ENCODE results near the gene FFAR2. TPM values are rescaled to one million over a fixed set of nuclear protein-coding genes. Genes with fewer than 3 reads are reported as not detected.
A peak's percentile ranks its signal among the peaks of the same experiment; 100 is the strongest.

Gene FFAR2
- total and polyA plus RNA-seq, 5 donors: 0.11 to 0.63 (median 0.36) TPM; not detected in 1

DNA sequence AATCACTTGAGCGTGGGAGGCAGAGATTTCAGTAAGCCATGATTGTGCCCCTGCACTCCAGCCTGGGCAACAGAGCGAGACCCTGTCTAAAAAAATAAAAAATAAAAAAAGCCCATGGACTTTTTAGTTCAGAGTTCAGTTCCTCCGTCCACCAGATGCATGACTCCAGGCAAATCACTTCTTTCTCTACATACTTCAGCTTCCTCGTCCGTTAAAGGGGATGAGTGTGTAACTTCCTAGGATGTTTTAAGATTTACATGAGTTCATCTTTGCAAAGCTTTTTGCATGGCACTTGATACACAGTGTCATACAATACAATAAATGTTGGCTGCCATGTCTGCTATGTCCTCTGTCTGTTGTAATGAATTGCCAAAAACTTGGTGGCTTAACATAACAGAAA, 10.0 kb upstream of the FFAR2 start:
- WGBS: 82% methylated on average over 5 of the region's 5 CpGs

DNA sequence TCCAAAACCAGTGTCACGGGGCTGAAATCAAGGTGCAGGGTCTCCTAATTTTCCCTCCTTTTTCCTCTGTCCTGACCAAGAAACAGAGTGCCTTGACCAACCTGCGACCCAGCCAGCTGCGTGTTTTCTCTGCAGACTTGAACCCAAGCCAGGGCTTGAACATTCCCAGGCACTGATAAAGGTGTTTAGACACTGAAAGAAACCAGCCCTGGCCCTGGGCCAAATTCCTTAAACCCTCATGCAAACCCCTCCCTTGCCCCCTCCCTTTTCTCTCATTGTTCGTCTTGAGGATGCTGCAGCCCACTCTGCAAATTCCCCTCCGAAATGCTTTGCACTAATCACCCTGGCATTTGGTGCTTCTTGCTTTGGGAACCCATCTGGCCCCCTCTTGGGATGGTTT, 9.5 kb upstream of the FFAR2 start:
- Histone ChIP-seq H3K4me3 (ENCODE audit: low read length) (no peak overlapping the region), H3K4me1 (ENCODE audit: control insufficient read depth, insufficient read depth, low read length) (peaks cover 14% of the 10 kb centered on the region), H3K27ac (ENCODE audit: low read length) (no peak overlapping the region), H3K27me3 (ENCODE audit: control insufficient read depth, insufficient read depth) (no peaks in the 10 kb centered on the region), H3K9me3 (ENCODE audit: control insufficient read depth, low read length) (no peaks in the 10 kb centered on the region)
- intact Hi-C loops (cut with DNase I): no loop called here
- DNase-seq (no peak), ATAC-seq (no peak)
- WGBS: 40% methylated on average over 5 of the region's 5 CpGs

More for the DNA sequence above, 10.0 kb upstream of the FFAR2 start:
- DNase-seq (no peak), ATAC-seq (no peak)
- Histone ChIP-seq H3K4me3 (ENCODE audit: low read length) (no peak overlapping the region), H3K27ac (ENCODE audit: low read length) (no peak overlapping the region), H3K9me3 (ENCODE audit: control insufficient read depth, low read length) (no peaks in the 10 kb centered on the region), H3K4me1 (ENCODE audit: control insufficient read depth, insufficient read depth, low read length) (peaks cover 14% of the 10 kb centered on the region), H3K27me3 (ENCODE audit: control insufficient read depth, insufficient read depth) (no peaks in the 10 kb centered on the region)
- intact Hi-C loops (cut with DNase I): no loop called here

DNA sequence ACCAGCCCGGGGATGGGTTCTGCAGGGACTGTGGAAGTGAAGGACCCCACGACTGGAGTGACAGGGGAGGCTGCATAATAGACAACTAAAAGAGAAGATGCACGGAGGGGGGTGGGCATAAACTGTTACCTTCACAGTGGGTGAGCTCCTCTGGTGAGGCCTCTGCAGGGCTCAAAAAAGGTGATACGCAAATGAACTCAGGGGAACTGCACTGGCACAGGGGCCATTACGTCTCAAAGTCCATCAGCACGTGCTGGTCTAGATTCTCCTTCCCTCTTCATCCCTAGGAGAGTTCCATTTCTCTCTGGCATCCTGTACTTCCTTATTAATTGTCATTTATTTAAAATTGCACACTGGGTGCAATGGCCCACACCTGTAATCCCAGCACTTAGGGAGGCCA, 8.1 kb upstream of the FFAR2 start:
- DNase-seq: no peak
- Histone ChIP-seq H3K27ac (ENCODE audit: low read length) (no peak overlapping the region), H3K27me3 (ENCODE audit: control insufficient read depth, insufficient read depth) (no peaks in the 10 kb centered on the region), H3K9me3 (ENCODE audit: control insufficient read depth, low read length) (no peaks in the 10 kb centered on the region), H3K4me1 (ENCODE audit: control insufficient read depth, insufficient read depth, low read length) (peaks cover 8% of the 10 kb centered on the region), H3K4me3 (ENCODE audit: low read length) (no peak overlapping the region)
- WGBS: 92% methylated on average over 6 of the region's 6 CpGs
- intact Hi-C loops (cut with DNase I): no loop called here
- ATAC-seq: no peak

DNA sequence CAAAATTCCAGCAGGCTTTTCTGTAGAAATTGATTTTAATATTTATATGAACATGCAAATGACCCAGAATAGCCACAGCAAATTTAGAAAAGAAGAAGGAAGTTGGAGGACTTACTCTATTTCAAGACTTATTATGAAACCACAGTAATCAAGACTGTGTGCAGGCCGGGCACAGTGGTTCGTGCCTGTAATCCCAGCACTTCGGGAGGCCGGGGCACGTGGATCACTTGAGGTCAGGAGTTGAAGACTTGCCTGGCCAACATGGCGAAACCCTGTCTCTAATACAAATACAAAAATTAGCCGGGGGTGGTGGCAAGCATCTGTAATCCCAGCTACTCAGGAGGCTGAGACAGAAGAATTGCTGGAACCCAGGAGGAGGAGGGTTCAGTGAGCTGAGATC, 6.0 kb upstream of the FFAR2 start:
- H3K4me1 ChIP-seq (ENCODE audit: control insufficient read depth, insufficient read depth, low read length): peaks cover 5% of the 10 kb centered on the region
- H3K9me3 ChIP-seq (ENCODE audit: control insufficient read depth, low read length): no peaks in the 10 kb centered on the region
- DNase-seq (peak; percentile 43 to 76 (median 72)), ATAC-seq (no peak)
- WGBS: 70% methylated on average over 7 of the region's 7 CpGs
- H3K27ac ChIP-seq (ENCODE audit: low read length): no peak overlapping the region
- H3K4me3 ChIP-seq (ENCODE audit: low read length): no peak overlapping the region
- intact Hi-C loops (cut with DNase I): no loop called here
- H3K27me3 ChIP-seq (ENCODE audit: control insufficient read depth, insufficient read depth): no peaks in the 10 kb centered on the region

DNA sequence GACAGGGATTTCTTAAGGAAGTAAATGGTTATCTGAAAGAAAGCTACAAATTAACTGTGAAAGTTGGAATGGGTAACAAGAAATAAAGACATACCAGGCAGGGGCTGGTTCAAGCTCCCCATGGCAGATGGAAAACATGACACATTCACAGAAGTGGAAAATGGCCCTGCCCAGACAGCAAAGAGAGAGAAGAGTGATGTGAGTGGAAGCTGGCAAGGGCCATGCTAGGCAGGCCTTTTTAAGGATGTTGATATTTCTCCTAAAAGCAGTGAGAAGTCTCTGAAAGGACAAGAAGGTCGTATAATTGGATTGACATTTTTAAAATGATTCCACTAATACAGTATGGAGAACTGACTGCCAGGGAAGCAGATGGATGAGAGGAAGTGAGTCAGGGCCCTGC, 3.3 kb upstream of the FFAR2 start:
- no peaks in the 10 kb centered on the region for H3K9me3 ChIP-seq (ENCODE audit: control insufficient read depth, low read length)
- WGBS: 73% methylated on average over 1 of the region's 1 CpG
- ATAC-seq (no peak), DNase-seq (no peak)
- intact Hi-C loops (cut with DNase I): no loop called here
- H3K4me1 ChIP-seq (ENCODE audit: control insufficient read depth, insufficient read depth, low read length): no peaks in the 10 kb centered on the region
- no peak overlapping the region for H3K4me3 ChIP-seq (ENCODE audit: low read length)
- no peak overlapping the region for H3K27ac ChIP-seq (ENCODE audit: low read length)
- no peaks in the 10 kb centered on the region for H3K27me3 ChIP-seq (ENCODE audit: control insufficient read depth, insufficient read depth)

DNA sequence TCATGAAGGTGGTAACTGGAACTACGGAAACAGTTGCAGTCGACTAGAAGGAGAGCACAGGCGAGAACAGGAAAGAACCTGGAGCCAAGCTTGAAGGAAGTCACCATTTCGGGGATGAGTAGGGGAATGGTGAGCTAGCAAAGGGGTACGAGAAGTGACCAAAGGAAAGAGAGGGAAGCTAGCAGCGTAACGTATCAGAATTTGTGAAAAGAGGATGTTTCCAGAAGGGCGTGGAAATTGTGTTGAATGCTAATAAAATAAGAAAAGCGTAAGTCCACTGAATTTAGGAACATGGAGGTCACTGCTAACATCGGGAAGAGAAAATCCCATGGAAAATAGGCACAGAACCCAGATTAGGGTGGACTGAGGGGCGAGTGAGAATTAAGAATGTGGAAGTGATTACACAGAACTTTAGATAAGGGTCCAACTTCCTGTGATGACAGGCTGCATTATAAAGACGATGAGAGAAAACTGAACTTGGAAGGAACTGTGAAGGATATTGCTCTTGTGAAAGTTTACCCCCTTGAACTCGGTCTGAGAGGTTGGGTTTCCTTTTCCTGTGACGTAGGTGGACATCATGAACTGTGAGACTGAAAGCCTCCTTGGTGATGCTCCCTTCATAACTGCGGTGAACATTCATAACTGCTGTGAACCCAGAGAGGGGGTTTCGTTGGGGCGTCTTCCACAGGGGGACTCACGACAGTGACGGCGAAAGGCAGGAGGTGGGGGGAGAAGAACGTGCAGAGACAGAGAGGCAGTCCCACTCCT, 2.0 kb upstream of the FFAR2 start:
- 64% methylated on average over 21 of the region's 21 CpGs for WGBS
- no peaks in the 10 kb centered on the region for H3K27me3 ChIP-seq (ENCODE audit: control insufficient read depth, insufficient read depth)

DNA sequence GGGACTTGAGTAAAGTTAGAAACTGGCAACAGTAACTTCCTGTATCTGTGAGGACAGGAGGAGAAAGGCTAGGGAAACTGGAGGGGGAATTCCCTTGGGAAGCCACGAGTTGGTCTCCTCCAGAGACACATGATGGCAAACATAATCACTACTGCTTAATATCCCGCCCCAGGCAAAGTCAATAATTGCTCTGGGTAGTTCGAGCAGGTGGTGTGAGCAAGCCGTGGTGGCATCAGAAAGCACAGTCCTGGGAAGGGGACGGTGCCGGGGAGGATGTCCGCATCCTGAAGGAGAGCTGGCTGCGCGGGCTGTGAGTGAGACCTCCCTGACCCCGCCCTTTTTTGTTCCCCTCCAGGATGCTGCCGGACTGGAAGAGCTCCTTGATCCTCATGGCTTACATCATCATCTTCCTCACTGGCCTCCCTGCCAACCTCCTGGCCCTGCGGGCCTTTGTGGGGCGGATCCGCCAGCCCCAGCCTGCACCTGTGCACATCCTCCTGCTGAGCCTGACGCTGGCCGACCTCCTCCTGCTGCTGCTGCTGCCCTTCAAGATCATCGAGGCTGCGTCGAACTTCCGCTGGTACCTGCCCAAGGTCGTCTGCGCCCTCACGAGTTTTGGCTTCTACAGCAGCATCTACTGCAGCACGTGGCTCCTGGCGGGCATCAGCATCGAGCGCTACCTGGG, 1.4 kb downstream of the FFAR2 start:
- H3K4me3 ChIP-seq (ENCODE audit: low read length): no peak overlapping the region
- no peaks in the 10 kb centered on the region for H3K4me1 ChIP-seq (ENCODE audit: control insufficient read depth, insufficient read depth, low read length)
- no peaks in the 10 kb centered on the region for H3K9me3 ChIP-seq (ENCODE audit: control insufficient read depth, low read length)
- no peak overlapping the region for H3K27ac ChIP-seq (ENCODE audit: low read length)
- WGBS: 67% methylated on average over 27 of the region's 27 CpGs
- ATAC-seq (no peak), DNase-seq (no peak)
- no peaks in the 10 kb centered on the region for H3K27me3 ChIP-seq (ENCODE audit: control insufficient read depth, insufficient read depth)
- intact Hi-C loops (cut with DNase I): no loop called here

More for the DNA sequence above, 2.0 kb upstream of the FFAR2 start:
- no peak overlapping the region for H3K4me3 ChIP-seq (ENCODE audit: low read length)
- ATAC-seq (peak in 1 of 2 donors; percentile 54), DNase-seq (no peak)
- no peak overlapping the region for H3K27ac ChIP-seq (ENCODE audit: low read length)
- intact Hi-C loops (cut with DNase I): no loop called here
- no peaks in the 10 kb centered on the region for H3K4me1 ChIP-seq (ENCODE audit: control insufficient read depth, insufficient read depth, low read length)
- no peaks in the 10 kb centered on the region for H3K9me3 ChIP-seq (ENCODE audit: control insufficient read depth, low read length)

DNA sequence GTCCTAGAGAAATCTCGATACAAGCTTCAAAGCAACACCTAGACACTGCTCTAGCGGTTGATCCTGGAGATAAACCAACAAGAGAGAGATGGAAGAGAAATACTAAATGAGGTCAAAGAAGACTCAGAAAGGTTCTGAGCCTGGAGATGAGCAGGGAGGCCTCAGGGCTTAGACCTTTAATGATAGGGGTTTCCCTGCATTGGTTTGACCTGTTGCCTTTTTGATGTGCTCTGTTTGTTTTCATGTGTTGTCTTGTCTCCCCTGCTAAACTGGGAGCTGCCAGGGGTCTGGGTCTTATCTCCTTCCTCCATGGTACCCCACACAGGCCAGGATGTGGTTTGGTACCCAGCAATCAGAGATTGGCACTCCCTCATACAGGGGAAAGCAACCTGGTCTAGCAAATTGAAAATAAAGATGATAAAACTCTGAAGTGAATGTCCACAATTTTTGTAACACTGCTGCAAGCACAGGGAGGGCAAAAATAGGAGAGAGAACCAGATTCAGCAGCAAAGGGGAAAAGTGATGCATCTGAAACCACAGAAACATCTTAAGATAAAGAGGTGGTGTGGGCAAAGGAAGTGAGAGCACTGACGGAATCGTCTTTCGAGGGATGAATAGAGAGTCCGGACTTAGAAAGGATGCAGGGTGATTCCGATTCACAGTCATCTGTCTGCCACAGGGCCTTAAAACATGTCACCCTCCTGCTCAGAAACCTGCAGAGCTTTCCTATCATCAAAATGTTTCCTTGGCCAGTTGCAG, 3.5 kb downstream of the FFAR2 start:
- whole genome bisulfite sequencing: 75% methylated on average over 7 of the region's 7 CpGs
- intact Hi-C loops (cut with DNase I): no loop called here
- no peak for ATAC-seq
- H3K27me3 ChIP-seq (ENCODE audit: control insufficient read depth, insufficient read depth): no peaks in the 10 kb centered on the region
- no peak overlapping the region for H3K4me3 ChIP-seq (ENCODE audit: low read length)
- H3K27ac ChIP-seq (ENCODE audit: low read length): no peak overlapping the region
- H3K4me1 ChIP-seq (ENCODE audit: control insufficient read depth, insufficient read depth, low read length): no peaks in the 10 kb centered on the region
- no peak for DNase-seq
- H3K9me3 ChIP-seq (ENCODE audit: control insufficient read depth, low read length): no peaks in the 10 kb centered on the region

DNA sequence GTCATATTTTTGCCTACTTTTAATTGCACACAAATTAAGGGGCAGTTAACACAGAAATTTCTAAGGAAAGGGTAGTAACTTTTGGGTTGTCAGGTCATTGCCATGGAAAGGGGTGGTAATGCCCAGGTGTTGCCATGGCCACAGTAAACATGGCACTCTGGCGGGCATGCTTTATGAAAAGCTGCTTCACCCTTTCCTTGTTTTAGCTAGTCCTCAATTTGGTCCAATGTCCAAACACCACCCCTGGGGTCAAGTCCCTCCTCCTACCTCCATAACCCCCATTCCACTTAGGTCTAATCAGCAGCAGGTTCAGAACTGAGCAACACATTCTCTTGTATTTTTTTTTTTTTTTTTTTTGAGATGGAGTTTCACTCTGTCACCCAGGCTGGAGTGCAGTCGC, 6.6 kb downstream of the FFAR2 start:
- H3K4me1 ChIP-seq (ENCODE audit: control insufficient read depth, insufficient read depth, low read length): peaks cover 6% of the 10 kb centered on the region
- no peak for ATAC-seq
- WGBS: 92% methylated on average over 2 of the region's 2 CpGs
- no peak for DNase-seq
- H3K9me3 ChIP-seq (ENCODE audit: control insufficient read depth, low read length): no peaks in the 10 kb centered on the region
- intact Hi-C loops (cut with DNase I): no loop called here
- no peaks in the 10 kb centered on the region for H3K27me3 ChIP-seq (ENCODE audit: control insufficient read depth, insufficient read depth)
- no peak overlapping the region for H3K27ac ChIP-seq (ENCODE audit: low read length)
- H3K4me3 ChIP-seq (ENCODE audit: low read length): no peak overlapping the region

DNA sequence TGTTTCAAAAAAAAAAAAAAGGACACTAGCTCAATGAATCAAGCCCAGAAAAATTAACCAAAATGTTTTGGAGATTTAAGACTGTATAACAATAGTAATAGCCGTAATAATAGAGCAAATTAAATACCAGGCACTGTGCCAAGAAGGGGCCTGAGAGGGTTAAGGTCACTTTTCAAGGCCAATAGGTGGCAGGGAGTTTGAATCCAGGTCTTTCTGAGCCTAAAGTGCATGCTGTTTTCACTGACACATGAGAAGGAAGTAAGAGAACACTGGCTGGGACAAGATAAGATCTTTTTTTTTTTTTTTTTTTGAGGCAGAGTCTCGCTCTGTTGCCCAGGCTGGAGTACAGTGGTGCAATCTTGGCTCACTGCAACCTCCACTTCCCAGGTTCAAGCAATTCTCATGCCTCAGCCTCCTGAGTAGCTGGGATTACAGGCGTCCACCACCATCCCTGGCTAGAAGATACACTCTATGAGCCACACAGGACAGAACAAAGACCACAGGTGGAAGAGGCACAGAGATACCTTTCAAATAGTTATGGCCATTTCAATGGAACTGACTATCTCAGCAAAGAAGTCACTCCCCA, 7.7 kb downstream of the FFAR2 start:
- H3K9me3 ChIP-seq (ENCODE audit: control insufficient read depth, low read length): no peaks in the 10 kb centered on the region
- DNase-seq: no peak
- no peak overlapping the region for H3K4me3 ChIP-seq (ENCODE audit: low read length)
- 75% methylated on average over 3 of the region's 3 CpGs for WGBS
- H3K27me3 ChIP-seq (ENCODE audit: control insufficient read depth, insufficient read depth): no peaks in the 10 kb centered on the region
- H3K4me1 ChIP-seq (ENCODE audit: control insufficient read depth, insufficient read depth, low read length): peaks cover 6% of the 10 kb centered on the region
- H3K27ac ChIP-seq (ENCODE audit: low read length): no peak overlapping the region
- intact Hi-C loops (cut with DNase I): no loop called here
- no peak for ATAC-seq

DNA sequence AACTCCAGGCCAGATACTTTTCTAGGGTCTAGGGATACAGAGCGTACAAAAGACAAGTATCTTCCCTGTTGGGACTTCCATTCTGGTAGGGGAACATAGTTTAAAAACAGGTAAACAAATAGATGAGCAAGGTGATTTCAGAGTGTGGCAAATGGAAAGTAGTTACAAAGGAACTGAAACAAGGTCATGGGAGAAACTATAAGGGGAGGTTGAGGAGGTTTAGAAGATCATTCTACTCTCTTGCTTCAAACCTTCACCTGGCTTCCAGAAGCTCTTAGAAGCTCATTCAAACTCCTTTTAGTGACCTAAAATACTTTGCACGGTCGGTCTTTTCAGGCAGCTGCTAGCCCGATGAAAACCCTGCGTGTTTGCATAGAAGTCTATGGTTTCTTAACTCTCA, 9.1 kb downstream of the FFAR2 start:
- H3K4me1 ChIP-seq (ENCODE audit: control insufficient read depth, insufficient read depth, low read length): peaks cover 6% of the 10 kb centered on the region

More for the DNA sequence above, 9.1 kb downstream of the FFAR2 start:
- 94% methylated on average over 5 of the region's 5 CpGs for WGBS
- Histone ChIP-seq H3K9me3 (ENCODE audit: control insufficient read depth, low read length) (no peaks in the 10 kb centered on the region), H3K27ac (ENCODE audit: low read length) (no peak overlapping the region), H3K4me3 (ENCODE audit: low read length) (no peak overlapping the region), H3K27me3 (ENCODE audit: control insufficient read depth, insufficient read depth) (no peaks in the 10 kb centered on the region)
- intact Hi-C loops (cut with DNase I): no loop called here
- DNase-seq: no peak
- ATAC-seq: no peak

All from right cardiac atrium (tissue), 5 donors.